GM12865 (cell line): ENCODE results near the gene NPTXR.
"Not testable (repeated sequence)": the region's sequence is repeated elsewhere in the genome, so short reads cannot be mapped to it uniquely, and the experiment has no call there.

Experiments used
- DNase-seq: peaks from one replicate; pipeline ENCODE4 v3.0.0; 2010; ENCODE audit warnings: low read depth
- H3K4me3 ChIP-seq: 2 replicates; pipeline ENCODE4 v1.5.1; 2011; ENCODE audit warnings: mild to moderate bottlenecking, low read depth, low read length, control low read depth
- CTCF ChIP-seq: IDR thresholded peaks from 2 replicates; pipeline ENCODE4 v1.5.1; 2011; ENCODE audit warnings: low read length, control low read depth, low read depth, inconsistent platforms; ENCODE audit not compliant: insufficient read depth; ENCODE audit errors: missing control alignments

NPTXR gene

GRCh38 chr22:38861170-38861876 is 17.5 kb upstream of the NPTXR start:
- no peak overlapping the region for H3K4me3 ChIP-seq
- no peak for DNase-seq
- no peak for TF ChIP-seq CTCF

- TF ChIP-seq CTCF, result no peak
- no peak for DNase-seq
- H3K4me3 ChIP-seq, result no peak overlapping the region
These were observed 16.7 kb upstream of the NPTXR start for GRCh38 chr22:38860283-38861169.

GRCh38 chr22:38859581-38860282 is 15.9 kb upstream of the NPTXR start:
- DNase-seq, result no peak
- H3K4me3 ChIP-seq, result no peak overlapping the region
- TF ChIP-seq CTCF, result no peak

- no peak overlapping the region for H3K4me3 ChIP-seq
- DNase-seq, result no peak
- TF ChIP-seq CTCF, result no peak
These were observed 14.7 kb upstream of the NPTXR start for GRCh38 chr22:38858492-38858891.

- not testable (repeated sequence) for H3K4me3 ChIP-seq, DNase-seq
These were observed 10.6 kb upstream of the NPTXR start for GRCh38 chr22:38854476-38854875.

- H3K4me3 ChIP-seq, result not testable (repeated sequence)
These were observed 10.1 kb upstream of the NPTXR start for GRCh38 chr22:38853883-38854282.

GRCh38 chr22:38853196-38853651 is 9.4 kb upstream of the NPTXR start:
- no peak overlapping the region for H3K4me3 ChIP-seq
- DNase-seq, result no peak
- no peak for TF ChIP-seq CTCF

More at GRCh38 chr22:38853883-38854282, 10.1 kb upstream of the NPTXR start:
- DNase-seq, result not testable (repeated sequence)
